Suppressor macrophage (primary cell): ENCODE data around the gene CACNA1G.
A peak's percentile ranks its signal among the peaks of the same experiment; 100 is the strongest.

Source experiments
- DNase-seq, 4 experiments: peaks; one replicate each; pipeline ENCODE4 v3.0.0-alpha.2; 2020 to 2022

CACNA1G gene

DNA sequence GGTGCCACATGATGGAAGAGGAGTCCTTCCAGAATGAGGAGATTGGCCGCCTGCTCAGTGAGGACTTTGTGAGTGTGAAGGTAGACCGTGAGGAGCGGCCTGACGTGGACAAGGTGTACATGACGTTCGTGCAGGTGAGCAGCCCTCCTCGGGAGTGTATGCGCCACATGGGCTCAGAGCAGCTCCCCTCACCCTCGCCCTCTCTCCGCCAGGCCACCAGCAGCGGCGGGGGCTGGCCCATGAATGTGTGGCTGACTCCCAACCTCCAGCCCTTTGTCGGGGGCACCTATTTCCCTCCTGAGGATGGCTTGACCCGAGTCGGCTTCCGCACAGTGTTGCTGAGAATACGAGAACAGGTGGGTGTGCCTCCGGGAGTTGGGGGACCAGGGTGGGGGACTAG is 11.7 kb upstream of the CACNA1G start:
- DNase-seq = no peak

DNA sequence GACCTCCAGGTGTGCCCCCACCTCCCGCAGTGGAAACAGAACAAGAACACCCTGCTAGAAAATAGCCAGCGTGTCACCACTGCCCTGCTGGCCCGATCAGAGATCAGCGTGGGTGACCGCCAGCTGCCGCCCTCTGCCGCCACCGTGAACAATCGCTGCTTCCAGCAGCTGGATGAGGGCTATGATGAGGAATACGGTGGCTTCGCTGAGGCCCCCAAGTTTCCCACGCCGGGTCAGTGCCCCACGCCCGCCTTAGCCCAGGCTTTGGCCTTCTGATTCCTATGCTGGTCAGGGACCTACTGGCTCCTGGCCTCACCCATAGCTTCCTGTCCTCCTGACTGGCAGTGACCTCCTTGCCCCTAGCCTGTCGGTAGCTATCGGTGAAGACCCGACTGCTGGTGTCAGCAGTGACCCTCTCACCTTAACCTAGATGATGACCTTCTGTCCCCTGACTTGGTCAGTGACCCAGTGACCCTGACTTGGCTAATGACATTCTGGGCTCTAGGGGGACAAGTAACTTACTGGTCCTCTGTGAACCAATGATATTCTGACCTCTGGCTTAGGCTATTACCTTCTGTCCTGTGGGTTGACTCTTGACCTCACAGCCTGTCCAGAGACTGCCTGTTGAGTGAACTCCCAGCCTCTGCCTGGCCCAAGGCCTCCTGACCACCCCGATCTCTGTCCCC is 11.1 kb upstream of the CACNA1G start:
- no peak for DNase-seq

DNA sequence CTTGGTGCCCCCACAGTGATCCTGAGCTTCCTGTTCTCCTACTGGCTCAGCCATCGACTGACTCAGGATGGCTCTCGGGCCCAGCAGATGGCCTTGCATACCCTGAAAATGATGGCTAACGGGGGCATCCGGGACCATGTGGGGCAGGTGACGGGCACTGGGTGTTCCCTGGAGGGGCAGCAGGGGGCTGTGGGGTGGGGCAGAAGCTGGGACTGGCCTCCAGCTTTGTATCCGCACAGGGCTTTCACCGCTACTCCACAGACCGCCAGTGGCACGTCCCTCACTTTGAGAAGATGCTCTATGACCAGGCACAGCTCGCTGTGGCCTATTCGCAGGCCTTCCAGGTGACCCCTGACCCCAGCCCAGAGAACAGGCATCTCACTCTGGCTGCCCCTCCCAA is 10.5 kb upstream of the CACNA1G start:
- no peak for DNase-seq

DNA sequence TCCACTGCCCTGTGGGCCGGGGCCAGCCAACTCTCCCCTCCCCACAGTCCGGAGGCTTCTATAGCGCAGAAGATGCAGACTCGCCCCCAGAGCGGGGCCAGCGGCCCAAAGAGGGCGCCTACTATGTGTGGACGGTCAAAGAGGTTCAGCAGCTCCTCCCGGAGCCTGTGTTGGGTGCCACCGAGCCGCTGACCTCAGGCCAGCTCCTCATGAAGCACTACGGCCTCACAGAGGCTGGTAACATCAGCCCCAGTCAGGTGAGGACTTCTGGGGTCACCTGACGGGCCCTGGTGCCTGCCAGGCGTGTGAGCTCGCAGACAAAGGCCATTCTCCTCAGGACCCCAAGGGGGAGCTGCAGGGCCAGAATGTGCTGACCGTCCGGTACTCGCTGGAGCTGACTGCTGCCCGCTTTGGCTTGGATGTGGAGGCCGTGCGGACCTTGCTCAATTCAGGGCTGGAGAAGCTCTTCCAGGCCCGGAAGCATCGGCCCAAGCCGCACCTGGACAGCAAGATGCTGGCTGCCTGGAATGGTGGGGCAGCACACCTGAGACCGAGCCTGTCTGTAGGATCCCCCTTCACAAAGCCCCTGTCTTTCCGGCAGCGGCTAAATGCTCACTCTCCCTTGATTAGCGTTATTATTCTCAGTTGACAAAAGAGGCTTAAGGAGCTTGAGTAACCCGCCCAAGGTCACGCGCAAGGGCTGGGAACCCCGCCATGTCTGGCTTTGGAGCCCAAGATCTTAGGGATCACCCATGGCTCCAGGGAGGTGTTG is 9.7 kb upstream of the CACNA1G start:
- DNase-seq = peak; percentile 72 to 85 (median 78)

DNA sequence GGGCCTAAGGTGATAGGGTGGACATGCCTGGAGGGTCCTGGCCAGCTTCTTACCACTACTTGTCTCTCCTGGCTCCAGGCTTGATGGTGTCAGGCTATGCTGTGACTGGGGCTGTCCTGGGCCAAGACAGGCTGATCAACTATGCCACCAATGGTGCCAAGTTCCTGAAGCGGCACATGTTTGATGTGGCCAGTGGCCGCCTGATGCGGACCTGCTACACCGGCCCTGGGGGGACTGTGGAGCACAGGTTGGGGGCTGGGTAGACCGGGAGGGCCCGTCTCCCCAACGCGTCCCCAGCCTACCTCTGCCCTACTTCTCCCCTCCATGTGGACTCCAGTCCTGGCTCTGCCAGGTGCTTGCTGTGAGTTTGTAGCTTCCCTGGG is 9.1 kb upstream of the CACNA1G start:
- no peak for DNase-seq

DNA sequence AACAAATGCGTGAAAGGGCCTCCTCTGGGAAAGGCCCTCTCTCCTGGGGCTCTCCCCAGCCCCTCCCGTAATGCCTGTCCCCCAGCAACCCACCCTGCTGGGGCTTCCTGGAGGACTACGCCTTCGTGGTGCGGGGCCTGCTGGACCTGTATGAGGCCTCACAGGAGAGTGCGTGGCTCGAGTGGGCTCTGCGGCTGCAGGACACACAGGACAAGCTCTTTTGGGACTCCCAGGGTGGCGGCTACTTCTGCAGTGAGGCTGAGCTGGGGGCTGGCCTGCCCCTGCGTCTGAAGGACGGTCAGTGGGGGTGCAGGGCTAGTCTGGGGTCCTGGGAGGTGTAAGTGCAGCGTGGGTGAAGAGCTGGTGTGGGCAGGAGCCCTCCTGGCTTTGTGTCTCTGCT is 8.6 kb upstream of the CACNA1G start:
- DNase-seq = no peak

DNA sequence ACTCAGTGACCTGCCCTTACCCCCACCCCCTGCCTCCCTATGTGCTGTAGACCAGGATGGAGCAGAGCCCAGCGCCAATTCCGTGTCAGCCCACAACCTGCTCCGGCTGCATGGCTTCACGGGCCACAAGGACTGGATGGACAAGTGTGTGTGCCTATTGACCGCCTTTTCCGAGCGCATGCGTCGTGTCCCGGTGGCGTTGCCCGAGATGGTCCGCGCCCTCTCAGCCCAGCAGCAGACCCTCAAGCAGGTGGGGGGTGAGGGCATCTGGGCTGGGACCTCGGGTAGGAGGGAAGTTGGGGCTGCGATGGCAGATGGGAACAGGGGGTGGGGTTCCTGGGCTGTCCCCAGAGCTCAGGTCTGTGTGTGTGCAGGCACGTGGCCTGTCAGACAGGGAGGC is 6.3 kb upstream of the CACNA1G start:
- DNase-seq = no peak

DNA sequence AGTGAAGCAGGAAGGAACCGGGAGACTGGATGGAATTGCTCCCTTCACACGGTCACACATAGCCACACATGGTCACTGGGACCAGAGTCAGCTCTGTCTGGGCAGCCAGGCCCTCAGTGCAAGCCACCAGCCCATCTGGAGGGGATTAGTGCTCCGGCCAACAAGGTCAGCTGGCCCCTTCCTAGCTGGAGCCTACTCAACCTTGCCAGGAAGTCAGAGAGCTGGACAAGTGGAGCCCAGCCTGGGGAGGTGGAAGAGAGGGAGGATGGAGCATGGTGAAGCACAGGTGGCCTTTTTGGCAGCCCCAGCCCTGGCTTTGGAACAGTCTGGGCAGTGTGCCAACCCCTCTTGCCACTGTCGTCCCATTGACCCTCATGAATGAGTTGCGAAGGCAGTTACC is 3.7 kb upstream of the CACNA1G start:
- no peak for DNase-seq

DNA sequence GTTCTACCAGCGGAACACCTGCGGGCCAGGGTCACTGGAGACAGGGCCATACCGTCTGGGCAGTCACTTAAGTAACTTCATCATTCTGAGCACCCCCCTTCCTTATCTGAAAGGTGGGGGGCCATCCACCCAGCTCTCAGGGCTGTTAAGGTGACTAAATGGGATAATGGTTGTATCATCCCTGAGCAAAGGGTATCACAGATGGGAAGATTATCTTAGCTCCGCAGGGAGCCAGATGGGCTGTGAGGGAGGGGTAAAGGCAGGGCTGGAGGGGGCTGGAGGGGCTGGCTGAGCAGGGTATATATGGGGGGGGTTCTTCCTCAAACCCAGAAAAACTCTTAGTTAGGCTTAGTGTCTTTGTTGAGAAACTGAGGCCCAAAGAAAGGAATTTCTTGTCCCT is 2.9 kb upstream of the CACNA1G start:
- DNase-seq = no peak

DNA sequence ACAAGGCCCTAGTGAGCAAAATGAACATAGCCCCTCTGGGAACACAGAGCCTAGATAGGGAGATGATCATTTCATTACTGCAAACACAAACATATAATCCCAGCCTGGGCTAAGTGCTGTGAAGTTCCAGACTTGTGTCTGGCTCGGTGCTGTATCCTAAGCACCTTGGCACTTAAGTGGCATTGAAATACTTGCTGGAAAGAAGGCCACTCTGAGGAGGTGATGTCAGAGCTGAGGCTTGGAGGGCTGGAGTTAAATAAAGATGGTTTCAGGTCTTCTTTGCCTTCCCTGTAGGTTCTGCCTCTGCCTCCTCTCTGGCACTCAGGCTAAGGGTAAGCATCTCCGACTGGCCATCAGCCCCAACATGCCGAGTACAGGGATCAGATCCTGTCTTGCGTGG is 2.4 kb upstream of the CACNA1G start:
- DNase-seq = no peak

DNA sequence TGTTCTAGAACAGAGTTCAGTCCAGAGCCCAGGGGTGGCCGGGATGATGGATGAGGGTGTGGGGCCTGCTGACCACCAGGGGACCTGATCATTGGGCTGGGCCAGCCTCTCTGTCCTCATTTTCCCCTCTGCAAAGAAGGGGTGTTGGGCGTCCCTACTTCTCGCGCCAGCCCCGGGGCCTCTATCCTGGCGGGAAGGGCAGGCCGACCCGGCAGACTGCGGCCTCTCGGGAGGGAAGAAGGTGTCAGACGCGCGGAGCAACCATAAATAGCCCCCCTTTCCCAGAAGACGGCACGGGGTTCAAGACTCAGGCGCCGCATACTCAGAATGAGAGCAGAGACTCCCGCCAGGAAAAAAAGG is 2.0 kb upstream of the CACNA1G start:
- no peak for DNase-seq

DNA sequence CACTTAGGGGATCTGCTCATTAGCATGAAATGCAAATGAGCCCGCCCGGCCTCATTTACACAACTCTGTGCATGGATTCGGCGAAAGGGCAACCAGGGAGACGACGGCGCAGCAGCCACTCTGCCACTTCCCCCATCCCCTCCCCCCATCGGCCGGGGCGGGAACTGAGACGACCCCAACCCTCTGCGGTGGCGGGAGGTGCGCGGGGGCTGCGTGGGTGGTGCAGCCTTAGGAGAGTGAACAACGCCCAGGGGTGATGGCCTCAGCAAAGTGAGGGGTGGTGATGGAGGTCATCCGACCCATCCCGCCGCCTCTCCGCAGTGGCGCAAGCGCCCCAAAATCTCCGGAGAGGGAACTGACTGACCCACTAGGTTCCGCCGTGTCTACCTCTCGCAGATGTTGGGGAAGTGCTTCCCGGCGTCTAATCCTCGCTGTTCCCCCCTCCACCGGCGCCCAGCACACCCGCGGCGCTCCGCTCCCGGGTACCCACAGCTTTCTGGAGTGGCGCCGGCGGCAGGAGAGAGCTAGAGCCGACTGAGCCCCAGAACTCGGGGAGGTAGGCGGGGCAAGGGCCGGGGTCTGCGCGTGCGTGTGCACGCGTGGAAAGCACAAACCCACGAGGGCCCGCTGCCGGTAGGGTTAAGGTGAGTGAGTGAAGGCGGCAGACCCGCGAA is 1.4 kb upstream of the CACNA1G start:
- DNase-seq = peak; percentile 40 to 68 (median 64)

DNA sequence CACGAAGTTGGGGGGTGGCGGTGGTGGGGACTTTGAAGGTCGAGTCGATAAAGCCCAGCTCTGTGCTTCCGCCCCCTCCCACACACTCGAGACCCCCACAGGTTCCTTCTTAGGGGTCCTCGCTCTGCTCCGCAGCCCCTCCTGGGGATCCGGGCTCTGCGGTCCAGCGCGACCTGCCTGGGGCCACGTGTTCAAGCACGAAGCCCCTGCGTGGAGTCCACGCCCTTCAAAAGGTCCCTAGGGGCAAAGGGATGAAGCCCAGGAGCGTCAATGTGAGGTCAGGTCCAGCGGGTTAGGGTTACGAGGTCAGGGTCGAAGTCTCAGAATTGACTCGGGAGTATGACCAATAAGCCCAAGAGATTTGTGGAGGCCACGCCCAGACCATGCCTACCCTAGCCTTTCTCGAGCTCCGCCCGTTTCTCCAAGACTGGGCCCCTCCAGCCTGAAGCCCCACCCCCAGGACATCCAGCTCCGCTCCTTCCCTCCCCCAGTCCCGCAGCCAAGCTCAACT is 786 bp upstream of the CACNA1G start:
- DNase-seq = peak; percentile 55 to 70 (median 66)

DNA sequence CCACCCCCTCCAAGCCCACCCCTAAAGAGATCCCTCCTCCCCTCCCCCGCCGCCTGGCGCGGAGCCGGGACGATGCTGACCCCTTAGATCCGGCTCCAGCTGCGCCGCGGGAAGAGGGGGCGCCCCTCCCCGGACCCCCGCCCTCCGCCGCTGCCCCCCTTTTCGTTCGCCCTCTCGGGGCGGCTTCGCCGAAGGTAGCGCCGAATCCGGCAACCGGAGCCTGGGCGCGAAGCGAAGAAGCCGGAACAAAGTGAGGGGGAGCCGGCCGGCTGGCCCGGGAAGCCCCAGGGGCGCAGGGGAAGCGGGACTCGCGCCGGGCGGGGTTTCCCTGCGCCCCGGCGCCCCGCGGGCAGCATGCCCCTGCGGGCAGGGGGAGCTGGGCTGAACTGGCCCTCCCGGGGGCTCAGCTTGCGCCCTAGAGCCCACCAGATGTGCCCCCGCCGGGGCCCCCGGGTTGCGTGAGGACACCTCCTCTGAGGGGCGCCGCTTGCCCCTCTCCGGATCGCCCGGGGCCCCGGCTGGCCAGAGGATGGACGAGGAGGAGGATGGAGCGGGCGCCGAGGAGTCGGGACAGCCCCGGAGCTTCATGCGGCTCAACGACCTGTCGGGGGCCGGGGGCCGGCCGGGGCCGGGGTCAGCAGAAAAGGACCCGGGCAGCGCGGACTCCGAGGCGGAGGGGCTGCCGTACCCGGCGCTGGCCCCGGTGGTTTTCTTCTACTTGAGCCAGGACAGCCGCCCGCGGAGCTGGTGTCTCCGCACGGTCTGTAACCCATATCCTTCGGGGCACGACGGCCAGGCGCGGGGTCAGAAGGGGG is 623 bp downstream of the CACNA1G start:
- peak in 2 of 4 experiments; percentile 42 to 50 for DNase-seq

DNA sequence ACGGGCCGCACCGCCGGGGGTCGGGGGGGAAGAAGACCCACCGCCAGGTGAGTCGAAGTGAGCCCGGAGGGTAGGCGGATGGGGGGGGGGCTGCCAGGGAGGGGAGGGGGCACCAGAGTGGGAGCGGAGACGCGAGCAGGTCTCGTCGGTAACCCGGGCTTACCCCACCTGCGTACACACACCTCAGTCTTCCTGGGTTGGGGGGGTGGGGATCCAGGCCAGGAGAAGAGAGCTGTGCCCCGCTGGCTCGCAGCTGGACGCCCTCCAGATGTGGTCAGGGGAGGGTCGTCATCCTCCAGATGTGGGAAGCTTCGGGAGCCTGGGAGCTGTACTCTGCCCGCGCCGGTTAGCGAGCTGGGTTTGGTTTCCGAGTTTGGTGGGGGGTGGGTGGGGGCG is 1.2 kb downstream of the CACNA1G start:
- no peak for DNase-seq

DNA sequence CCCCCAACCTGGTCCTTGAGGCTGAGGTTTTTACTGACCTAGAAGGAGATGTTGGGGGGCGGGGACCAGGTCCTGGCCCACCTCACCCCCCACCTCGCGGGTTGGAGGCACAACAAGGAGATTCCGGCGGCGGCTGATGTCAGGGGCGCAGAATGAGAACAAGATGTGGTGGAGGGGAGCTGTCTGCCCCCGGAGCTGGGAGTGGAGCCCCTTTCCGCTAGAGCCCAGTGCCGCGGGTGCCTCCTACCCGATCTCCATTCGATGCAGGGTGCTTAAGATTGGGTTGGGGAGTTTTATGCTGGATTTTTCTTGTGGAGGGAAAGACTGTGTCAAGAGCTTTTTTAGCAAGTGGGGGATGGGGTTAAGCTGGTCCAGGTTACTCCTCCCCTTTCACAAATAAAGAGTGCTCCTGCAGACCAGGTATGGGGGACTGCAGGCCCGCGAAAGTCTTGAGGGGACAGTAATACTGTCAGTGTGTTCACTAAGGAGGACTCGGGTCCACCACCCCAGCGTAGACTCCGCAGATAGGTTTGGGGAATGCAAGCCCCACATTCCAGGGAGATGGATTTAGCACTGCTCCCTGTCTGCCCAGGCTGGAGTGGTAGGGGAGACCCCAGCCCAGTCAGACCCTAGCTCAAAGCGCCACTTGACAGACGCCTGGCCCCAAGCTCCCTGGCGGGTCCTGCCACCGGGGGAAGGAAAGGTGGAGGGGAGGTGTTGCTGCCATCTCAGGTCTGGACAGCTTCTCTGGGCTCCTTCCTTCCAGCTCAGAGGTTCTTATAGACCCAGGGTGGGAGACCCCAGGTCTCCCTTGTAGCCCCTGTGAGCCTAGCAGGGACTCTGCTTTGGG is 2.0 kb downstream of the CACNA1G start:
- no peak for DNase-seq

DNA sequence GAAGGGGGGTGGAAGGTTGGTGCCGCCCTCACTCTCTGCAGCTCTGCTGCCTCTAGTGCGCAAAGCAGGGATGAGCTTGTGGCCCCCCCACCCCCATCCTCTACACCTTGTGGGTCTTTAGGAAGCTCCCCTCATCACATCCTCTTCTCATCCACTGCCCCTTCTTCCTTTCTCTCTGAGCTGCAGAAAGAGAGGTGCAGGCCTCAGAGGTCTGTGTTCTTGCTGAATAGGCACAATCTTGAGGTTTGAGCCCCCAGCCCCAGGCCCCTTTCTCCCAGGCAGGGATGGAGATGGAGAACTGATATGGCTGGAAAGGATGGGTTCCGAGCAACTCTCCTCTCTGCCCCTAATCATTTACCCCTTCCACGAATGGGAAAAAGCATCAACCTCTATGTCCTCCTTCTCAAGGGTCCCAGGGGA is 2.6 kb downstream of the CACNA1G start:
- DNase-seq = no peak

DNA sequence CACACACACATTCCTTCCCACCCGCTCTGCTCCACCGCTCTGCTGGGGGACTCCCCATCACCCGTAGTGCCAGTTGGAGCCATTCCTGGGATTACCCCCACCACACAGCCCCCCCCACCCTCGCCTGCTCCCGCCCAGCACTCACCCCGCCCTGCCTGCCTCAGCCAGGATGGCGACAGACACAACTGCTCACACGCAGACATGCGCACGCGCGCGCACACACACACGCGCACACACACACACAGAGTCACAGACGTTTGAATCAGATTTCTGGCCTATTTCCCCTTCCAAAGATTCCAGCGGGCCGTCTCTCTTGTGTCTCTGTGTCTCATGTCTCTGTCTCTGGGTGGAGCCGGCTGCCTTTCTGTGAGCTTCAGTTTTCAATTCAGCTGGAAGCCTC is 4.4 kb downstream of the CACNA1G start:
- peak; percentile 62 to 73 (median 68) for DNase-seq

DNA sequence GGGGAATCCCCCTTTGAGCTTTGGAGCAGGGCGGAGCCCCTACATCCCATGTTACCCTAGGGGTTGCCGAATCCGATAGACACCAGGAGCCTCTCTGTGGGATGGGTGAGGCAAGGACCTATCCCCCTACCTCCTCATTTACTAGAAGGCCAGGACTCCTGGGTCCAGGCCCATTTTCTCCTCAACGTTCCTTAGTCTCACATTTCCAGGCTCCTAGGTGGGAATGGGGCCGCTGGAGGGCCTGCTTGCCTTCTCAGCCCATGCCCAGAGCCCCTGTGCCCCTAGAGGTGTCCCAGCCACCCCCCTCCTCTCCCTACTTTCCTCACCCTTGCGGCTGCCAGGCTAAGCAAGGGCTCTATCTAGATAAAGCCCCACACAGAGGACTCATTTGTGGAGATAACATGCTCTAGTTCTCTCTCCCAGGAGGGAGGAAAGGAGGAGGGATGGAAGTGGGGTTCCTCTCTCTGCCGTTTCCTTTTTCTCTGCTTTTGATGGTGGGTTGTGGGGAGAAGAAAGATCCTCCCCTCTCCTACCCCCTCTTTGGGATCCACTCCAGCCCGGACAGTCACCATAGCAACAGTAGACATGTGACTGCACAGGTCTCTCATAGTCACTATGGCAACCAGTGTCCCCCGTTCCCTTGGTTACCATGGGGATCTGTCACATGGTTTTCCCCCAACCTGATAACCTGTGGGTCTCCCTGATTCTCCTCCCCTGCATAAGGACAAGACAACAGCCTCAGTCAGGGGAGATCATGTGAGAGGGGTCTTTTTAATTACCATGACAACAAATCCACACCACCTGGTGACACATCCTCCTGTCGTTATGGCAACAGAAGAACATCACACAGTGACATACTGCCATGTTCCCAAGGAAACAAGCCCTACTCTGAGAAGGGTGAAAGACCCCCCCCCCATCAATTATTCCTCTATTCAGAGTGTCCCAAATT is 5.2 kb downstream of the CACNA1G start:
- DNase-seq = no peak

DNA sequence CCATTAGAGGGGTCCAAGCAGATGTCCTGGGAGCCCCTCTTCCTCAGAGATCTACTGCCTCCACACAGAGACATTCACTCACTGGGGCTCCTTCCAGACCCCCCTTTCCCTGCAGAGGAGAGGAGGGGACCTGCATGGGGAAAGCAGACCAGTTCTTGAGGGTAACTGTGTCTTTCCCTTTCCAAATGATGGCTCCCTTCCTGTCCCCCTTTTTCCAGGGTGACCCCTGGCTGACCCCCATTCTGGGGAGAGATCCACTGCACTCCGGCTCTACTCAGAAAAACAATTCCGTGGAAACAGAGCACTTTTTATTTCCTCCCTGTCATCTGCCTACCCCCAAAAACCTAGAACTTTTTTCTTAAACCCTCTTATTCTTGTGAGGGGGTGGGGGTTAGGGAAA is 6.4 kb downstream of the CACNA1G start:
- no peak for DNase-seq

DNA sequence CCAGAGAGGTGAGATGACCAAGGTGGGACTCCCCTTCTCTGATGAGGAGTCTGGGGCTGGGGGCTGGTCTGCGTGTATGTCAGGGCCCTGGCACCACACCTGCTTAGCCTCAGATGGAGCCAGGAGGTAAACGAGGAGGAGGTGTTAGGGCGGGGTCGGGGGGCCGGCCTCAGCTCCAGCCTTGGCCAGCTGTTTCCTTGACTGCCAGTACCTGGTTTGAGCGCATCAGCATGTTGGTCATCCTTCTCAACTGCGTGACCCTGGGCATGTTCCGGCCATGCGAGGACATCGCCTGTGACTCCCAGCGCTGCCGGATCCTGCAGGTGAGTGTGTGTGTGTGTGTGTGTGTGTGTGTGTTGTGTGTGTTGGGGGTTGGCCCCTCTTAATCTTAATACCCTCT is 8.1 kb downstream of the CACNA1G start:
- no peak for DNase-seq
